HG03558 (cell line): Measurements from ENCODE around the gene CCL13.
"Not testable (repeated sequence)": the region's sequence is repeated elsewhere in the genome, so short reads cannot be mapped to it uniquely, and the experiment has no call there.

Experiments used
- ATAC-seq: cut with Tn5 transposase; IDR thresholded peaks from one replicate; pipeline ENCODE4 v1.9.1; 2021; ENCODE audit warnings: moderate number of reproducible peaks; ENCODE audit not compliant: unreplicated experiment; ENCODE audit errors: extremely low read depth

CCL13 gene

GRCh38 chr17:34356194-34356593, at the start of gene CCL13:
CCL13 (plus strand) TSS chr17:34356480; CDS start chr17:34356527, 47 bp downstream.
- ATAC-seq, result no peak

- no peak for ATAC-seq
Measured at GRCh38 chr17:34307110-34307509, 49.2 kb upstream of the CCL13 start.

- no peak for ATAC-seq
Measured at GRCh38 chr17:34308371-34308770, 47.9 kb upstream of the CCL13 start.

GRCh38 chr17:34311291-34311690, 45.0 kb upstream of the CCL13 start:
- no peak for ATAC-seq

- ATAC-seq, result no peak
Measured at GRCh38 chr17:34312080-34312479, 44.2 kb upstream of the CCL13 start.

- ATAC-seq, result no peak
Measured at GRCh38 chr17:34313164-34313563, 43.1 kb upstream of the CCL13 start.

GRCh38 chr17:34314279-34314678, 42.0 kb upstream of the CCL13 start:
- ATAC-seq, result no peak

- no peak for ATAC-seq
Measured at GRCh38 chr17:34318474-34318873, 37.8 kb upstream of the CCL13 start.

GRCh38 chr17:34319039-34319483, 37.2 kb upstream of the CCL13 start, which contains the start of gene CCL8:
CCL8 (plus strand) TSS chr17:34319435; CDS start chr17:34319502, 67 bp downstream.
- no peak for ATAC-seq

GRCh38 chr17:34321964-34322363, 34.3 kb upstream of the CCL13 start:
- no peak for ATAC-seq

GRCh38 chr17:34327580-34327979, 28.7 kb upstream of the CCL13 start:
- not testable (repeated sequence) for ATAC-seq

GRCh38 chr17:34337701-34338100, 18.6 kb upstream of the CCL13 start:
- no peak for ATAC-seq

- ATAC-seq, result no peak
Measured at GRCh38 chr17:34339138-34339770, 17.0 kb upstream of the CCL13 start.

GRCh38 chr17:34341916-34342315, 14.4 kb upstream of the CCL13 start:
- ATAC-seq, result no peak

- ATAC-seq, result no peak
Measured at GRCh38 chr17:34347063-34347462, 9.2 kb upstream of the CCL13 start.

- no peak for ATAC-seq
Measured at GRCh38 chr17:34349751-34350150, 6.5 kb upstream of the CCL13 start.

- ATAC-seq, result no peak
Measured at GRCh38 chr17:34351096-34351495, 5.2 kb upstream of the CCL13 start.

GRCh38 chr17:34352191-34352590, 4.1 kb upstream of the CCL13 start:
- ATAC-seq, result no peak

GRCh38 chr17:34354637-34355036, 1.6 kb upstream of the CCL13 start:
- ATAC-seq, result no peak

GRCh38 chr17:34357398-34357797, 1.1 kb downstream of the CCL13 start:
- no peak for ATAC-seq

- no peak for ATAC-seq
Measured at GRCh38 chr17:34358631-34359030, 2.4 kb downstream of the CCL13 start.

- ATAC-seq, result no peak
Measured at GRCh38 chr17:34360601-34361270, 4.5 kb downstream of the CCL13 start.
